D341Med (cell line): ENCODE results near the gene ABLIM2.
A peak's percentile ranks its signal among the peaks of the same experiment; 100 is the strongest.

ENCODE experiments used
- DNase-seq: peaks from one replicate; pipeline ENCODE4 v3.0.0; 2012; ENCODE audit warnings: low spot score

The ABLIM2 gene

DNA sequence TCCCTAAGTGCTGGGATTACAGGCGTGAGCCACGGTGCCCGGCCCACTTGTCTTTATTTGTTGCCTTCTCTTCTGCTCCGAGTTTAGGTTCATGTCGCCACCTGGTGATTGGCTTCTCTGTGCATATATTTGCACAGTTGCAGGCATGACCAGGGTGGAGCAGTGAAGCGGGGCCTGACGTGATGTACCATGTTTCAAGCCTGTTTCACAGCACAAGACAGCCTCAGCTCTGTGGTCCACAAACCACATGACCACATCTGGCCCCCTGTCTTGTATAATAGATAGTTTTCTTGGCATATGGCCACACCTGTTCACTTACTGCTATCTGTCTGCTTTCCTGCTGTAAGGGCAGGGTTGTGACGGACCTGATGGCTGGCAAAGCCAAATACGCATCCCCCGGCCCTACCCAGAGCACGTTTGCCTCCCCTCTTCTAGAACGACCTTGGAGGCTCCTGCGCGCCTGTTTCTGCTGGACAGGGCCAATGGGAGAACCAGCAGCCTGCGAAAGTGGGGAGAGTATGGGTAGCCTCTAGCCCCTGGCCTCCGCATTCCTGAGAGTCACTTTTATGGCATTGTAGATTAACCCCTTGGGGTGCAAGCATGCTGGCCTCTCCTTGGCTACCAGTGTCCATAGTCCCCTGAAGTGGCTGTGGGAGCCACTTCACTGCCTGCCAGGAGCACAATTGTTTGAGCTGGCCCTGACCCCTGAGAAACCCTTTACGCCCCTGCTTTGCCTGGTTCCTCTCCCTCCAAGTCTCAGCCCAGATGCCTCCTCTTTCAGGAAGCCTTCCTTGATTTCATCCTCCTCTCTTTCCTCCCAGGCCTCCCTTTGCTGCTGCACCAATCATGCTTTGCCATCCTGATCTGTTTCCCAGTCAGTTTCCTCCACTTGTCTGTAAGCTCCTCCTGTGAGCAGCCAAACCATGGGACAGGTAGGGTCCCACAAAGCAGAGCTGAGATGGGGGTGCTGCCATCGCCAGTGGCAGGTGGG is 34.4 kb upstream of the ABLIM2 start:
- no peak for DNase-seq

GRCh38 chr4:8191136-8191747 is 32.6 kb upstream of the ABLIM2 start:
- DNase-seq: no peak

- DNase-seq: no peak
Measured at GRCh38 chr4:8189551-8190466, 31.2 kb upstream of the ABLIM2 start.

GRCh38 chr4:8188743-8189550 is 30.3 kb upstream of the ABLIM2 start:
- DNase-seq: no peak

- no peak for DNase-seq
Measured at GRCh38 chr4:8188085-8188484, 29.5 kb upstream of the ABLIM2 start.

DNA sequence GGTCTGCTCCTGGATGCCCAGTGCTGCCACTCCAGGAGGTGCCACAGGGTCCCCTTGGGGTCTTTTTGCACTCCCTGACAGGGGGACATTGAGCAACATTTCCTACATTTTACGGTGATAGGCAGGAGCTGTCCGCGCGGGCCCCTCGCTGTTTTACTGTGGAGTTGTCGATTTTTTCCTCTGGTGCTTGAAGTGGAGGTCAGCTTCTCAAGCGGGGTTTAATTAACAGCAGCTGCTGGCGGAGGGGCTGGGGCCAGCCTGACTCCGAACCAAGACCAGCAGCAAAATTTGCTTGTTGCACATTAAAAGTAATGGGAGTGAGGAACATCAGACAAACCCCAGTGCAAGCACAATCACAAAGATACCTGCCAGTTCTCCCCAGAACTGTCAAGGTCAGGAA is 27.3 kb upstream of the ABLIM2 start:
- no peak for DNase-seq

GRCh38 chr4:8185295-8185694 is 26.7 kb upstream of the ABLIM2 start:
- DNase-seq: no peak

DNA sequence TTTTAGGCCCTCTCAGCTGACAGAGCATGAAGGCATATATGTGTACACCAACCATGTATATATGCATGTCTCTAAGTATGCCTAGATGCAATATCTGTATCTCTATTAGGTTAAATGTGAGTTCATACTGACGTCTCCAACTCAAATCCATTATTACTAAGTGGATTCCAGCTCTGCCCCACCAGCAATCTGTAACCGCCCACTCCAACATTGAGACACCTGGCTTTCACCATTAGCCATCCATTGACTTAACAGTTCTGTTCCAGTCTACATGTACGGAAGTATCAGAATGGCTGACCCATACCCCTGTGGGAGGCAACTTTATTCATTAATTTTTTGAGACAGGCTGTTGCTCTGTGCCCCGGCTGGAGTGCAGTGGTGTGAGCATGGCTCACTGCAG is 25.4 kb upstream of the ABLIM2 start:
- DNase-seq: no peak

GRCh38 chr4:8182858-8183725 is 24.5 kb upstream of the ABLIM2 start:
- DNase-seq: no peak

DNA sequence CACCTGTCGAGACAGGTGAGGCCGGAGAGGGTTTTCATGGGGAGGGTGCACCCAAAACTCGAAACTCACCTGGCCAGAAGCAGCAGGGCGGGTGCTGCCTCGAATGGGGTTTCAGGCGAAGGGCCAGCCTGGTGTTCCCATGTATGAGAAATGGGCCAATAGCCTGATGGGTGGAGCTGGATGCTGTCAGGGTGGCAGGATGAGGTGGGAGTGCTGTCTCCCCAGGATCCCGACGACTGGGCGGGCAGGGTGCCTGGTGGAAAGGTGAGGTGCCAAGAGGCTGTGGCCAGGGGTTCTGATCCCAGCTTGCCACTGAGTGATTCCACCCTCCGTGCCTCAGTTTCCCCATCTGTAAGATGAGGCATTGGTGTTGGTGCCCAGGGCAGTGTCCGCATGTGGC is 23.7 kb upstream of the ABLIM2 start:
- DNase-seq: no peak

DNA sequence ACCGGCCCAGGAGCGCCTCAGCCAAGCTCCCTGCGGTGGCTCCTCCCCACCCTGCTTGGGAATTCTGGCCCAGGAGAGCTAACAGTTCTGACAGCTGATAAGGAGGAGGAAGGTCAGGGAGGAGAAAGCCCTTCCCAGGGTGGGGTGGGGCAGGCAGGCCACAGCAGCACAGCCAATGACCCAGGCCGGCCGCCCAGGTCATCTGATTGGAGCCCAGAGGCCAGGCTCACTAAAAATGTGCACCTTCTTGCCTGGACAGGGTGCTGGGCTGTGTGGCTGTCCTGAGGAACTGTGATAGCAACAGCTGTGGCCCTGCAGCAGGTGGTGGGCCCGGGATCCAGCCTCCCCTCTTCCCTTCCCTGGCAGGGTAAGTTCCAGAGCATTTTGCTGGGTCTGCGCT is 23.2 kb upstream of the ABLIM2 start:
- no peak for DNase-seq

GRCh38 chr4:8181119-8181518 is 22.5 kb upstream of the ABLIM2 start:
- no peak for DNase-seq

- no peak for DNase-seq
Measured at GRCh38 chr4:8180310-8181093, 21.9 kb upstream of the ABLIM2 start.

GRCh38 chr4:8179771-8180170 is 21.2 kb upstream of the ABLIM2 start:
- no peak for DNase-seq

- DNase-seq: no peak
Measured at GRCh38 chr4:8179074-8179473, 20.5 kb upstream of the ABLIM2 start.

DNA sequence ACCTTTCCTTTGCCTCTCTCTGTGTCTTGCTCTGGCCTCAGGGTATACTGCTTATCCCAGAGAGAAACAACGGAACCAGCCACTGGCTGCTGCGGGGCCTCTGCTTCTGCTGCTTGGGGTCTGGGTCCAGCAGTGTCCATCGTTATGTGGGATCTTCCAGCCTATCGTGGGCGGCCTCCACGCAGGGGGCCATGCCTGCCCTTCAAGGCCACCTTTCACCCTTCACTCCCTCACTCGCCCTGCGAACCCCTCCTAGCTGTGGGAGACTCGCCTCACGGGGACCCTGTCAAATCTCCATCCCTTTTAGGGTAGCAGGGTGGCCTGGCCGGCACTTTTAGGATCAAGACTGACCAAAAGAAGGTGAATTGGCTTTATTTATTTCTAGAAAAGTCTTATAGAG is 19.3 kb upstream of the ABLIM2 start:
- no peak for DNase-seq

DNA sequence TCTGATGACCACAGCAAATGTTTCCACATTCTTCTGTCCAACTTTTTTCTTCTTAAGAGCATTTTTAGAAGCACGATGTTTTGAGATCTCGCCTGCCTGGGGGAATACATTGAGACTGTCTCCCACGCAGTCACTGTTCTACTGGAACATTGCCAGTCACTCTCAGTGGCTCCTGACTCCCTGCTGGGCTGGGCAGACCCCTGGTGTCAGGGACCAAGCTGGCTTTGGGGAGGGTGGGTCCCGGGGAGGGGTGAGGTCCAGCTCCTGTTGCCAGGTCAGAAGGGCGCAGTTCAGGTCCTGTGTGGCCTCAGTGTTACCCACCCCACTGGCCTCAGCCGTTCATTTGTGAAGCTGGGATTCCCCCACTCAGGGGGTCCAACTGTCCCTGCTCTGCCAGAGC is 18.9 kb upstream of the ABLIM2 start:
- no peak for DNase-seq

DNA sequence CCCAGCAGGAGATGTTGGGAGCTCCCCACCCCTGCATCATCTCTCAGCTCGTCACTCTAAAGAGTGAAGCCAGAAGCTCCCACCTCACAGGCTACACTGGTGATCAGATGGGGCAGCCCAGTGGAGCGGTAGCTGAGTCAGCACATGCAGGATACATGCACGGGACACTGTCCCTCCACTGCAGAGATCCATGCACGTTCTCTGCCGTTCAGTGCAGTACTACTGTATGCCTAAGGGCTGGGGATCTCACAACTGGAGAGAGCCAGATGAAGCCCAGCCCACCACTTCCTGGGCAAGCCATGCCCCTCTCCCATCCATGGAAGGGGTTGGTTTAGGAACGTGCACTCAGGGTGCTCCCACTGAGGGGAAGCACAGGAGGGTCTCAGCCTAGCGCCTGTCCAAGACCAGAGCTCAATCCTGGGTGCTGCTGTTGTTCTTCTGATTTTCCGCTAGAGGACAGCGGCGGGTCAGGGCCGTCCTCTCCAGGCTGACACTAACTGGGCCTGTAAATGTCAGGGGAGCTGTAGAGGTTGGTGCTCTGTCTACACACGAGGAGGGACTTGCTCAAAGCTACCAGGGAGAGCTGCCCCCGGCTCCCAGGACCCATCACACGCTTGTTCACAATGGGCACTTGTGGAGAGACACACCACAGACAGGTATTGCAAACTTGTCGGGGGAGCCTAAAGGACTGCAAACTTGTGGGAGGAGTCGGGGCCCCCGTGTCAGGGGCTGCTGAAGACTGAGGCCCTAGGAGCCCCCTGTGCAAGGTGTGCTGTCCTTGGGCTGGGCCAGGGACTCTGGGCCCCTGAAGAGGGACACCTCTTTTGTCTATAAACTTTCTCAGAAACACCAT is 18.2 kb upstream of the ABLIM2 start:
- DNase-seq: peak; percentile 83

- no peak for DNase-seq
Measured at GRCh38 chr4:8175686-8176085, 17.1 kb upstream of the ABLIM2 start.
